DOHH2 (cell line): ENCODE data around the gene NRCAM.

Source experiments
- H3F3A ChIP-seq: fragments of 200-600 bp; sonication (generic), shearing (Covaris generic); 2 replicates; pipeline ENCODE4 v1.6.0; 2016; ENCODE audit warnings: antibody characterized with exemption, mild to moderate bottlenecking; ENCODE audit not compliant: control insufficient read depth, insufficient read depth
- H3K27ac ChIP-seq: fragments of 200-600 bp; sonication (generic); 2 replicates; pipeline ENCODE4 v1.5.1; 2014; ENCODE audit warnings: low read depth, mild to moderate bottlenecking, low read length, moderate library complexity
- H3K27me3 ChIP-seq: fragments of 200-600 bp; sonication (generic); 2 replicates; pipeline ENCODE4 v1.6.1; 2014; ENCODE audit warnings: mild to moderate bottlenecking, low read length, mixed read lengths; ENCODE audit not compliant: control insufficient read depth
- H3K36me3 ChIP-seq: fragments of 200-600 bp; sonication (generic); 2 replicates; pipeline ENCODE4 v1.6.1; 2014; ENCODE audit warnings: mild to moderate bottlenecking, low read length, moderate library complexity, mixed read lengths; ENCODE audit not compliant: control insufficient read depth
- H3K4me1 ChIP-seq: fragments of 200-600 bp; sonication (generic); 2 replicates; pipeline ENCODE4 v1.6.1; 2014; ENCODE audit warnings: mild to moderate bottlenecking, low read length, mixed read lengths; ENCODE audit not compliant: control insufficient read depth
- H3K4me2 ChIP-seq: fragments of 200-600 bp; sonication (generic); 2 replicates; pipeline ENCODE4 v1.6.0; 2014; ENCODE audit warnings: mild to moderate bottlenecking, low read length, moderate library complexity
- H3K4me3 ChIP-seq: fragments of 200-600 bp; sonication (generic); 2 replicates; pipeline ENCODE4 v1.5.1; 2014; ENCODE audit warnings: mild to moderate bottlenecking, low read length, mixed read lengths
- H3K79me2 ChIP-seq: fragments of 200-600 bp; sonication (generic); 2 replicates; pipeline ENCODE4 v1.6.1; 2014; ENCODE audit warnings: mild to moderate bottlenecking, low read length, mixed read lengths; ENCODE audit not compliant: control insufficient read depth
- H3K9me2 ChIP-seq: fragments of 200-600 bp; sonication (generic); replicated peaks from 2 replicates; pipeline ENCODE4 v1.6.1; 2014; ENCODE audit warnings: mild to moderate bottlenecking, low read length, mixed read lengths; ENCODE audit not compliant: control insufficient read depth
- H3K9me3 ChIP-seq: fragments of 200-600 bp; sonication (generic); 2 replicates; pipeline ENCODE4 v1.6.1; 2014; ENCODE audit warnings: antibody characterized with exemption, low read length, mixed read lengths; ENCODE audit not compliant: control insufficient read depth, insufficient read depth
- H4K20me1 ChIP-seq: fragments of 200-600 bp; sonication (generic); 2 replicates; pipeline ENCODE4 v1.6.0; 2014; ENCODE audit warnings: low read depth, mild to moderate bottlenecking, antibody characterized with exemption, low read length, moderate library complexity; ENCODE audit not compliant: control insufficient read depth, insufficient read depth
- CTCF ChIP-seq: fragments of 200-600 bp; sonication (generic); IDR thresholded peaks from one replicate; pipeline ENCODE4 v1.5.1; 2014; ENCODE audit warnings: antibody characterized with exemption, mild to moderate bottlenecking, low read depth, low read length; ENCODE audit not compliant: poor library complexity, severe bottlenecking
- EZH2phosphoT487 ChIP-seq: fragments of 200-600 bp; sonication (generic); IDR thresholded peaks from 2 replicates; pipeline ENCODE4 v1.6.1; 2017; ENCODE audit warnings: borderline replicate concordance, mild to moderate bottlenecking, antibody characterized with exemption, low read length, moderate library complexity, mixed read lengths

Gene NRCAM

GRCh38 chr7:108146070-108146842 is 310.0 kb downstream of the NRCAM start:
- H3K27ac ChIP-seq, result no peak overlapping the region
- H3K79me2 ChIP-seq, result no peaks in the 10 kb centered on the region
- H3K9me2 ChIP-seq, result no peaks in the 10 kb centered on the region
- no peaks in the 10 kb centered on the region for H3F3A ChIP-seq
- TF ChIP-seq EZH2phosphoT487, result no peak
- peak; percentile 94 for TF ChIP-seq CTCF
- H3K9me3 ChIP-seq, result no peaks in the 10 kb centered on the region
- no peaks in the 10 kb centered on the region for H3K4me1 ChIP-seq
- H3K36me3 ChIP-seq, result no peaks in the 10 kb centered on the region
- H3K4me2 ChIP-seq, result no peak overlapping the region
- no peak overlapping the region for H3K4me3 ChIP-seq
- peaks cover 34% of the 10 kb centered on the region for H3K27me3 ChIP-seq
- H4K20me1 ChIP-seq, result no peaks in the 10 kb centered on the region

DNA sequence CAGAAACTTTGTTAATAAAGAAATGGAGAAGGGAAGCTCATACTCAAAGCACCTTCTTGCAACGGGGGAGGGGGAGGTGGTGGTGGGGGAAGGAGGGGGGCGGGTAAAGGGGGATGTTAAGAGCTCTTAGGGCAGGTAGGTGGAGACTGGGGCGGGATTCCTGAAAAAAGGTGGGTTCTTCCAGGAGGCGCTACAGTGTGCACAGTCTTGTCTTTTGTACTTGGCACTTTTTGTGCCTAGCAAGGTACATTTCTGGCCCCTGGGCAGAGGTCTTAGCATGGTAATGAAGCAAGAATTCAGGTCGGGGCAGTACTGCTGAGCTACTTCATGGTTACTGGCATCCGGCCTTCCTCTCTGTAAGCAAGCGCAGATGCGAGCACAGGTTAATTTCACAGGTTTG is 310.8 kb downstream of the NRCAM start:
- no peaks in the 10 kb centered on the region for H3K79me2 ChIP-seq
- H3K27ac ChIP-seq, result no peak overlapping the region
- TF ChIP-seq EZH2phosphoT487, result no peak
- no peak for TF ChIP-seq CTCF
- H3K36me3 ChIP-seq, result no peaks in the 10 kb centered on the region
- H3K9me3 ChIP-seq, result no peaks in the 10 kb centered on the region
- H3K4me3 ChIP-seq, result no peak overlapping the region
- no peaks in the 10 kb centered on the region for H4K20me1 ChIP-seq
- H3K9me2 ChIP-seq, result no peaks in the 10 kb centered on the region
- H3K27me3 ChIP-seq, result peaks cover 33% of the 10 kb centered on the region
- no peak overlapping the region for H3K4me2 ChIP-seq
- H3F3A ChIP-seq, result no peaks in the 10 kb centered on the region
- no peaks in the 10 kb centered on the region for H3K4me1 ChIP-seq

DNA sequence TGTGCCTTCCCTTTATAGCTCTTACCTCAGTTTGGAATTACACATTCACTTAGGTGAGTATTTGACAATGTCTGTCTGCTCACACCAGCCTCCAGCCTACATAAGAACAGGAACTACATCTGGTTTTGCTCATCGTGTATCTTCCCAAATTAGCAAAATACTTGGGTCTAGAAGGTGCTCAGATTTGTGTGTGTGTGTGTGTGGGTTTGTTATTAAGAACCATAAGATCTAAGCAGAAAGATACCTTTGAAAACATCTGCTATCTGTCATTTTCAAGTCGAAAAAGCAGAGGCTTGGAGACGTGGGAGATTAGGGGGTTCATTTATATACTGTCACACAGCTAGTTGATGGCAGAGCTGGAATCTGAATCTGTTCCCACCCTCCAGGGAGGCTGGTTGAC is 311.3 kb downstream of the NRCAM start:
- Histone ChIP-seq H4K20me1 (no peaks in the 10 kb centered on the region), H3K9me3 (no peaks in the 10 kb centered on the region), H3K79me2 (no peaks in the 10 kb centered on the region), H3K4me2 (no peak overlapping the region), H3K9me2 (no peaks in the 10 kb centered on the region), H3K4me1 (no peaks in the 10 kb centered on the region), H3K27me3 (peaks cover 30% of the 10 kb centered on the region), H3K36me3 (no peaks in the 10 kb centered on the region), H3F3A (no peaks in the 10 kb centered on the region), H3K4me3 (no peak overlapping the region), H3K27ac (no peak overlapping the region)
- TF ChIP-seq EZH2phosphoT487 (no peak), CTCF (no peak)
